ENCODE results near the gene TMEM130.
A peak's percentile ranks its signal among the peaks of the same experiment; 100 is the strongest.
"Not testable (repeated sequence)": the region's sequence is repeated elsewhere in the genome, so short reads cannot be mapped to it uniquely, and the experiment has no call there.

TMEM130 gene

GRCh38 chr7:98878365-98879197, 8.8 kb upstream of the TMEM130 start, which contains the start of gene TRRAP:
Gene TRRAP, plus strand, starts transcription at chr7:98878532. Its CDS starts 2,619 bp downstream, at chr7:98881151.
- H3K27ac ChIP-seq (ENCODE audit: low read depth in 2 of 2, low read length in 2 of 2), result peak within 1 kb of the TSS; percentile 83
- peaks cover 9 to 14% of the 10 kb centered on the region in 2 donors for H3K4me1 ChIP-seq (ENCODE audit: control insufficient read depth in 2 of 2, insufficient read depth in 2 of 2, low read length in 2 of 2)
- no peaks in the 10 kb centered on the region for H3K27me3 ChIP-seq (ENCODE audit: control insufficient read depth in 2 of 2, insufficient read depth in 2 of 2, low read length in 2 of 2)
- H3K36me3 ChIP-seq (ENCODE audit: control insufficient read depth in 2 of 2, insufficient read depth in 2 of 2, low read length in 2 of 2), result peaks cover 8 to 15% of the 10 kb centered on the region in 2 donors
- peak within 1 kb of the TSS; percentile 83 to 93 for H3K4me3 ChIP-seq (ENCODE audit: low read length in 2 of 2)
- peak within 1 kb of the TSS; percentile 88 to 92 for H3K9ac ChIP-seq (ENCODE audit: low read depth in 1 of 2, low read length in 2 of 2)
- H3K9me3 ChIP-seq (ENCODE audit: control insufficient read depth in 2 of 2, low read length in 2 of 2), result no peaks in the 10 kb centered on the region

- H3K4me3 ChIP-seq (ENCODE audit: low read length in 2 of 2), result peak overlapping the region; percentile 83 to 93
- peak overlapping the region; percentile 41 to 88 for H3K9ac ChIP-seq (ENCODE audit: low read depth in 1 of 2, low read length in 2 of 2)
- H3K27ac ChIP-seq (ENCODE audit: low read depth in 2 of 2, low read length in 2 of 2), result peak overlapping the region in 1 of 2 donors; percentile 83
- H3K27me3 ChIP-seq (ENCODE audit: control insufficient read depth in 2 of 2, insufficient read depth in 2 of 2, low read length in 2 of 2), result no peaks in the 10 kb centered on the region
- no peaks in the 10 kb centered on the region for H3K9me3 ChIP-seq (ENCODE audit: control insufficient read depth in 2 of 2, low read length in 2 of 2)
- H3K4me1 ChIP-seq (ENCODE audit: control insufficient read depth in 2 of 2, insufficient read depth in 2 of 2, low read length in 2 of 2), result peaks cover 9 to 14% of the 10 kb centered on the region in 2 donors
- H3K36me3 ChIP-seq (ENCODE audit: control insufficient read depth in 2 of 2, insufficient read depth in 2 of 2, low read length in 2 of 2), result peaks cover 6 to 12% of the 10 kb centered on the region in 2 donors
Observed at GRCh38 chr7:98877692-98878364, 8.0 kb upstream of the TMEM130 start.

GRCh38 chr7:98877146-98877545, 7.3 kb upstream of the TMEM130 start:
- Histone ChIP-seq H3K4me3 (ENCODE audit: low read length in 2 of 2) (no peak overlapping the region), H3K9ac (ENCODE audit: low read depth in 1 of 2, low read length in 2 of 2) (no peak overlapping the region), H3K36me3 (ENCODE audit: control insufficient read depth in 2 of 2, insufficient read depth in 2 of 2, low read length in 2 of 2) (peaks cover 6 to 8% of the 10 kb centered on the region in 2 donors), H3K27ac (ENCODE audit: low read depth in 2 of 2, low read length in 2 of 2) (no peak overlapping the region), H3K27me3 (ENCODE audit: control insufficient read depth in 2 of 2, insufficient read depth in 2 of 2, low read length in 2 of 2) (no peaks in the 10 kb centered on the region), H3K4me1 (ENCODE audit: control insufficient read depth in 2 of 2, insufficient read depth in 2 of 2, low read length in 2 of 2) (peaks cover 9 to 14% of the 10 kb centered on the region in 2 donors), H3K9me3 (ENCODE audit: control insufficient read depth in 2 of 2, low read length in 2 of 2) (no peaks in the 10 kb centered on the region)

GRCh38 chr7:98875501-98875900, 5.7 kb upstream of the TMEM130 start:
- Histone ChIP-seq H3K9ac (ENCODE audit: low read depth in 1 of 2, low read length in 2 of 2) (no peak overlapping the region), H3K9me3 (ENCODE audit: control insufficient read depth in 2 of 2, low read length in 2 of 2) (no peaks in the 10 kb centered on the region), H3K27me3 (ENCODE audit: control insufficient read depth in 2 of 2, insufficient read depth in 2 of 2, low read length in 2 of 2) (peaks cover 7% of the 10 kb centered on the region in 2 donors), H3K36me3 (ENCODE audit: control insufficient read depth in 2 of 2, insufficient read depth in 2 of 2, low read length in 2 of 2) (no peaks in the 10 kb centered on the region), H3K27ac (ENCODE audit: low read depth in 2 of 2, low read length in 2 of 2) (no peak overlapping the region), H3K4me1 (ENCODE audit: control insufficient read depth in 2 of 2, insufficient read depth in 2 of 2, low read length in 2 of 2) (peaks cover 9 to 14% of the 10 kb centered on the region in 2 donors), H3K4me3 (ENCODE audit: low read length in 2 of 2) (no peak overlapping the region)

- Histone ChIP-seq H3K27me3 (ENCODE audit: control insufficient read depth in 2 of 2, insufficient read depth in 2 of 2, low read length in 2 of 2) (peaks cover 10% of the 10 kb centered on the region in 2 donors), H3K4me3 (ENCODE audit: low read length in 2 of 2) (no peak overlapping the region), H3K27ac (ENCODE audit: low read depth in 2 of 2, low read length in 2 of 2) (no peak overlapping the region), H3K4me1 (ENCODE audit: control insufficient read depth in 2 of 2, insufficient read depth in 2 of 2, low read length in 2 of 2) (peaks cover 9 to 12% of the 10 kb centered on the region in 2 donors), H3K9me3 (ENCODE audit: control insufficient read depth in 2 of 2, low read length in 2 of 2) (no peaks in the 10 kb centered on the region), H3K9ac (ENCODE audit: low read depth in 1 of 2, low read length in 2 of 2) (no peak overlapping the region), H3K36me3 (ENCODE audit: control insufficient read depth in 2 of 2, insufficient read depth in 2 of 2, low read length in 2 of 2) (no peaks in the 10 kb centered on the region)
Observed at GRCh38 chr7:98874942-98875341, 5.1 kb upstream of the TMEM130 start.

GRCh38 chr7:98873610-98874009, 3.8 kb upstream of the TMEM130 start:
- H3K27ac ChIP-seq (ENCODE audit: low read depth in 2 of 2, low read length in 2 of 2); H3K9me3 ChIP-seq (ENCODE audit: control insufficient read depth in 2 of 2, low read length in 2 of 2); H3K9ac ChIP-seq (ENCODE audit: low read depth in 1 of 2, low read length in 2 of 2); H3K36me3 ChIP-seq (ENCODE audit: control insufficient read depth in 2 of 2, insufficient read depth in 2 of 2, low read length in 2 of 2); H3K4me3 ChIP-seq (ENCODE audit: low read length in 2 of 2); H3K4me1 ChIP-seq (ENCODE audit: control insufficient read depth in 2 of 2, insufficient read depth in 2 of 2, low read length in 2 of 2): not testable (repeated sequence)
- H3K27me3 ChIP-seq (ENCODE audit: control insufficient read depth in 2 of 2, insufficient read depth in 2 of 2, low read length in 2 of 2), result peaks cover 16 to 17% of the 10 kb centered on the region in 2 donors

GRCh38 chr7:98872328-98872924, 2.6 kb upstream of the TMEM130 start:
- H3K9me3 ChIP-seq (ENCODE audit: control insufficient read depth in 2 of 2, low read length in 2 of 2), result no peaks in the 10 kb centered on the region
- no peak overlapping the region for H3K27ac ChIP-seq (ENCODE audit: low read depth in 2 of 2, low read length in 2 of 2)
- H3K4me1 ChIP-seq (ENCODE audit: control insufficient read depth in 2 of 2, insufficient read depth in 2 of 2, low read length in 2 of 2), result no peaks in the 10 kb centered on the region
- no peak overlapping the region for H3K9ac ChIP-seq (ENCODE audit: low read depth in 1 of 2, low read length in 2 of 2)
- no peaks in the 10 kb centered on the region for H3K36me3 ChIP-seq (ENCODE audit: control insufficient read depth in 2 of 2, insufficient read depth in 2 of 2, low read length in 2 of 2)
- no peak overlapping the region for H3K4me3 ChIP-seq (ENCODE audit: low read length in 2 of 2)
- H3K27me3 ChIP-seq (ENCODE audit: control insufficient read depth in 2 of 2, insufficient read depth in 2 of 2, low read length in 2 of 2), result peaks cover 17 to 20% of the 10 kb centered on the region in 2 donors

- no peaks in the 10 kb centered on the region for H3K36me3 ChIP-seq (ENCODE audit: control insufficient read depth in 2 of 2, insufficient read depth in 2 of 2, low read length in 2 of 2)
- no peaks in the 10 kb centered on the region for H3K4me1 ChIP-seq (ENCODE audit: control insufficient read depth in 2 of 2, insufficient read depth in 2 of 2, low read length in 2 of 2)
- H3K9me3 ChIP-seq (ENCODE audit: control insufficient read depth in 2 of 2, low read length in 2 of 2), result no peaks in the 10 kb centered on the region
- H3K9ac ChIP-seq (ENCODE audit: low read depth in 1 of 2, low read length in 2 of 2), result no peak overlapping the region
- H3K27ac ChIP-seq (ENCODE audit: low read depth in 2 of 2, low read length in 2 of 2), result no peak overlapping the region
- no peak overlapping the region for H3K4me3 ChIP-seq (ENCODE audit: low read length in 2 of 2)
- H3K27me3 ChIP-seq (ENCODE audit: control insufficient read depth in 2 of 2, insufficient read depth in 2 of 2, low read length in 2 of 2), result peaks cover 17 to 20% of the 10 kb centered on the region in 2 donors
Observed at GRCh38 chr7:98870807-98871491, 1.1 kb upstream of the TMEM130 start.

GRCh38 chr7:98870121-98870651, 372 bp upstream of the TMEM130 start:
- H3K4me3 ChIP-seq (ENCODE audit: low read length in 2 of 2), result peak overlapping the region; percentile 31 to 35
- peaks cover 17 to 20% of the 10 kb centered on the region in 2 donors for H3K27me3 ChIP-seq (ENCODE audit: control insufficient read depth in 2 of 2, insufficient read depth in 2 of 2, low read length in 2 of 2)
- H3K4me1 ChIP-seq (ENCODE audit: control insufficient read depth in 2 of 2, insufficient read depth in 2 of 2, low read length in 2 of 2), result no peaks in the 10 kb centered on the region
- no peaks in the 10 kb centered on the region for H3K9me3 ChIP-seq (ENCODE audit: control insufficient read depth in 2 of 2, low read length in 2 of 2)
- H3K36me3 ChIP-seq (ENCODE audit: control insufficient read depth in 2 of 2, insufficient read depth in 2 of 2, low read length in 2 of 2), result no peaks in the 10 kb centered on the region
- no peak overlapping the region for H3K27ac ChIP-seq (ENCODE audit: low read depth in 2 of 2, low read length in 2 of 2)
- H3K9ac ChIP-seq (ENCODE audit: low read depth in 1 of 2, low read length in 2 of 2), result no peak overlapping the region
